ENCODE results near the gene SDK2. TPM values are rescaled to one million over a fixed set of nuclear protein-coding genes. Genes with fewer than 3 reads are reported as not detected.

Gene SDK2
- total RNA-seq, 4 donors from 2014 or later = 0.18 to 3.3 (median 1.2) TPM

DNA sequence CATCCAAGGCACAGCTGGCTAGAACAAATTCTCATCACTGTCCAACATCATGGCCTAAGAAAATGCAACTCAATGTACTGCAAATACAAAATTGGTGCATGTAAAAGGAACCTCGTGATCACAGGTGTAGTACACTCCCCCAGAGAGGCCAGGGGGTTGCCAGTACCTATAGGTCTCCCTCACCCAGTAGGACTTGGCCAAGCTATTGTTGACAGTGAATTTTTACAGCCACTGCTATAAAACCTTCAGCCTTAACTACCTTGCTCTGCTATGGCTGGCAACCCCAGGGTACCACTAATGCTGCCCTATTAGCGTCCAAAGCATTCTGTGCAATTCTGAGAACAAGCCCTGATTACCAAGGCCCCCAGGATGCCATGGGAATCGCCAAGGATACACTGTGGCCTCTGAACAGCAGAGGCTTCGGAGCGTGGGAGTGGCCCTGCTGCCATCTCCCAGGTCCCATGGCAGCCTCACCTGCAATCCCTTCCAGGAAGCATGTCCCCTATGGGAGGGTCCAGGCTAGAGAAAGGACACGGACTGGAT lies 67.6 kb downstream of the SDK2 start:
- Histone ChIP-seq H3K36me3 (no peaks in the 10 kb centered on the region), H3K4me3 (no peak overlapping the region), H3K27me3 (no peaks in the 10 kb centered on the region), H3K9me3 (no peaks in the 10 kb centered on the region), H3K27ac (no peak overlapping the region), H3K4me1 (no peaks in the 10 kb centered on the region)
- no peak for DNase-seq
- TF ChIP-seq POLR2A (IDR thresholded peaks at IDR 0.05) = no peak
- TF ChIP-seq, protein P1, sequence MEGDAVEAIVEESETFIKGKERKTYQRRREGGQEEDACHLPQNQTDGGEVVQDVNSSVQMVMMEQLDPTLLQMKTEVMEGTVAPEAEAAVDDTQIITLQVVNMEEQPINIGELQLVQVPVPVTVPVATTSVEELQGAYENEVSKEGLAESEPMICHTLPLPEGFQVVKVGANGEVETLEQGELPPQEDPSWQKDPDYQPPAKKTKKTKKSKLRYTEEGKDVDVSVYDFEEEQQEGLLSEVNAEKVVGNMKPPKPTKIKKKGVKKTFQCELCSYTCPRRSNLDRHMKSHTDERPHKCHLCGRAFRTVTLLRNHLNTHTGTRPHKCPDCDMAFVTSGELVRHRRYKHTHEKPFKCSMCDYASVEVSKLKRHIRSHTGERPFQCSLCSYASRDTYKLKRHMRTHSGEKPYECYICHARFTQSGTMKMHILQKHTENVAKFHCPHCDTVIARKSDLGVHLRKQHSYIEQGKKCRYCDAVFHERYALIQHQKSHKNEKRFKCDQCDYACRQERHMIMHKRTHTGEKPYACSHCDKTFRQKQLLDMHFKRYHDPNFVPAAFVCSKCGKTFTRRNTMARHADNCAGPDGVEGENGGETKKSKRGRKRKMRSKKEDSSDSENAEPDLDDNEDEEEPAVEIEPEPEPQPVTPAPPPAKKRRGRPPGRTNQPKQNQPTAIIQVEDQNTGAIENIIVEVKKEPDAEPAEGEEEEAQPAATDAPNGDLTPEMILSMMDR (IDR thresholded peaks at IDR 0.05) = no peak

DNA sequence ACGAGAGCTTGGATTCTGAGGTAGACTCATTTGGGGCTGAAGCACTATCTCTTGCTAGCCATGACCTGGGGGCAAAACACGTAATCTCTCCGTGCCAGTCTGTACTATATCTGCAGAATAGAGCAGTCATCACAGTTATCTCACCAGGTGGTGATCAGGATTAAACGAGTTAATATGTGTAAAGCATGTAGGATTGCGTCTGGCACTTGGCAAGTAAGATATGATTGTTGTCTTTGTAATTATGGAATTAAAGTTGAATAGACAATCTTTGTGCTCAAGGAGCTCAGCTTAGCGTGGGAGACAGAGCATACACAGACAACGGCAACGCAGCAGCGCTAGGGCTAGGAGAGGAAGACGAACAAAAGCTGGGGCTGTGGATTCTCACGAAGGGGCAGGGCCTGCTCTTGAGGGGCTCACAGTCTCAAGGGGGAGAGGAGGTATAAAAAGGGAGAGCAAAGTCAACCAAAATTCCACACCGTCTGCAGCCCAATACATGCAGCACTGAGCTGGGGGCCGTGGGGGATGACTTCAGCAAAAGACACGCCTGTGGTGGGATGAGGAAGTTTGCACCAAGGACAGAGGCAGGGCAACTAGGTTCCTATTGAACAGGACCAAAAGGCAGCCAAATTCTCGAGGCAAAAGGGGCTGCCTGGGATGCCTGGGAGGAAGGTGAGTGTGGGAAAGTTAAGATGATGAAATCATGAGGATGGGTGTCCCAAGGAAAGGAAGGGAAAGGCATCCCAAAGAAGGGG lies 68.6 kb downstream of the SDK2 start:
- Histone ChIP-seq H3K9me3 (no peaks in the 10 kb centered on the region), H3K4me3 (no peak overlapping the region), H3K27ac (no peak overlapping the region), H3K36me3 (no peaks in the 10 kb centered on the region), H3K4me1 (no peaks in the 10 kb centered on the region), H3K27me3 (no peaks in the 10 kb centered on the region)
- DNase-seq = no peak
- TF ChIP-seq, protein P1 (IDR thresholded peaks at IDR 0.05) = no peak
- no peak for TF ChIP-seq POLR2A (IDR thresholded peaks at IDR 0.05)

DNA sequence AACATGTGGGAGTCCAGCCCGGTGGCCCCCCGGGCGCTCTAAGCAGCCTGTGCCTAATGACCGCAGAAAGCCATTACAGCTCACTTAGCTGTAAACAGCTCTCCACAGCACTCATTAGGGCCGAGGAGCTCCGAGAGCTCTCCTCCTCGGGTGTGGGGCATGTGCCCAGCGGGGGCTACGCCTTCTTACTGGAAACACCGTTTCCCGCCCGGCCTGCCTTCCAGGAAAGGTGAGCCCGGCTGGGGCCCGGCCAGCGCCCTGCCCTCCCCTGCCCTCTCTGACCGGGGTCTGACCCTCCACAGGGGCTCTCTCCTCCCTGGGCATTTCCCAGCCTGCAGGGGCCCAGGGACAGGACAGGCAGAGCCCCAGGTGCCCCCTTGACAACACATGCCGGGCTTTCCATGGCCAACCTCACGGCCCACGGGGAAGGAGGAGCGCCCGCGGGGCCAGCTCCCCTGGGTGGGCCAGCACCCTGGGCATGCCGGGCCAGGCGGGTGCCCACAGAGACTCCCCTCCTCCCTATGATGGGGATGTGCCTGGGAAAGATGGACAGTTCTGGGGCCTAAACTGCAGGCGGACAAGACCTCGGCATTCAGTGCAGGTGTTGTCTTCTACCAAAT lies 72.6 kb downstream of the SDK2 start:
- Histone ChIP-seq H3K9me3 (no peaks in the 10 kb centered on the region), H3K4me3 (no peak overlapping the region), H3K36me3 (no peaks in the 10 kb centered on the region), H3K4me1 (peaks cover 0 to 7% (median 0%) of the 10 kb centered on the region in 4 donors), H3K27ac (no peak overlapping the region), H3K27me3 (no peaks in the 10 kb centered on the region)
- TF ChIP-seq, protein P1 (IDR thresholded peaks at IDR 0.05) = no peak
- TF ChIP-seq POLR2A (IDR thresholded peaks at IDR 0.05) = no peak
- no peak for DNase-seq

DNA sequence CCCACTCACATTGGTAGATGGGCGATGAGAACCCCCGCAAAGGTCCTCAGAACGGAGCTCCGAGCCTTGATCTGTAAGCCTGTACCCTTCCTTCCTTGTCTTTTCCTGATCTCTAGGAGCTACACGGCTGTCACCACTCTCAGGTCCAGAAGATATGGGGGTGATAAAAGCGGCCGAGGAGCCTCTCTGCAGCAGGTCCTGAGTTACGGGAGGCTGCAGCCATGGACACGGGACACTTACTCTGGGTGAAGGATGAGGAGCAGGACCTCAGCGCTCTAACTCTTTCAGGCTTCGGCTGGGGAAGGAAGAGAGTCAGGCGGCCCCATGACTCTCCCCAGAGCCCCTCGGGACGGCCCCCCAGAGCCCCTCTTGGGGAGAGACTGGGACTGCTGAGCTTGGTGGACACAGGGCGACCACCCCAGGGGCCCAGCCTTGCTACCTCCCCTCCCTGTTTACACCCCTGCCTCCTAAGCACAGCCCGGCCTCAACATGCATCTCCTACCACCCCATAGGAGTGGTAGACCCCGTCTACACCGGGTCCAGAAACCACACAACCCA lies 74.4 kb downstream of the SDK2 start:
- no peak overlapping the region for H3K27ac ChIP-seq
- H3K4me1 ChIP-seq = peaks cover 0 to 7% (median 0%) of the 10 kb centered on the region in 4 donors
- DNase-seq = no peak
- no peaks in the 10 kb centered on the region for H3K27me3 ChIP-seq
- no peaks in the 10 kb centered on the region for H3K36me3 ChIP-seq
- H3K4me3 ChIP-seq = no peak overlapping the region
- no peaks in the 10 kb centered on the region for H3K9me3 ChIP-seq
- TF ChIP-seq, protein P1 (IDR thresholded peaks at IDR 0.05) = no peak
- TF ChIP-seq POLR2A (IDR thresholded peaks at IDR 0.05) = no peak

DNA sequence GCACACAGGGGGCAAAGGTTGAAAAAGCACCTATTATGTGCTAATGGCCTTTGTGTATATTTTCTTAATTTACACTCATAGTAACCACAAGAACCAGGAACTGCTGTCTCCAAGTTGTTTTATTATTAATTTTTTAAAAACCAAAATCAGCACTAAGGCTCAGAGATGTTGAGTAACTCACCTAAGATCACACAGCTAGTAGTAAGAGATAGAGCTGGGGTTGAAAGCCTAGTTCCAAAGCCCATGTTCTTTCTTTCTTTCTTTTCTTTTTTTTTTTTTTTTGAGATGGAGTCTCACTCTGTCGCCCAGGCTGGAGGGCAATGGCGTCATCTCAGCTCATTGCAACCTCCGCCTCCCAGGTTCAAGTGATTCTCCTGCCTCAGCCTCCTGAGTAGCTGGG lies 75.3 kb downstream of the SDK2 start:
- TF ChIP-seq, protein P1 (IDR thresholded peaks at IDR 0.05) = no peak
- TF ChIP-seq POLR2A (IDR thresholded peaks at IDR 0.05) = no peak
- no peak for DNase-seq
- Histone ChIP-seq H3K27ac (no peak overlapping the region), H3K27me3 (no peaks in the 10 kb centered on the region), H3K9me3 (no peaks in the 10 kb centered on the region), H3K36me3 (no peaks in the 10 kb centered on the region), H3K4me1 (peaks cover 0 to 7% (median 0%) of the 10 kb centered on the region in 4 donors), H3K4me3 (no peak overlapping the region)

Data from Peyer's patch (tissue), 4 donors.